Esophagus squamous epithelium (tissue), 4 donors: Measurements from ENCODE around the gene SMARCE1.

Experiments used
- CTCF ChIP-seq, 6 experiments: fragments of 450-650 bp in 4 of 6; fragments of 200-600 bp in 2 of 6; sonication (generic) in 2 of 6; IDR thresholded peaks; one replicate each; pipeline ENCODE4 v1.5.1; 2016 to 2019; ENCODE audit warnings: antibody characterized with exemption in 6 of 6, mild to moderate bottlenecking in 4 of 6, moderate library complexity in 4 of 6
- POLR2A ChIP-seq, 4 donors: fragments of 450-650 bp; IDR thresholded peaks; one replicate each; pipeline ENCODE4 v1.6.1; 2017; ENCODE audit warnings: antibody characterized with exemption in 4 of 4, mild to moderate bottlenecking in 4 of 4, moderate library complexity in 3 of 4

- TF ChIP-seq CTCF (IDR thresholded peaks at IDR 0.05) (no peak), POLR2A (IDR thresholded peaks at IDR 0.05) (no peak)
Measured at GRCh38 chr17:40671282-40671681, 23.7 kb upstream of the SMARCE1 start.
